ENCODE measurements around the gene TCERG1L.

- TF ChIP-seq REST (IDR thresholded peaks at IDR 0.05; ENCODE audit: insufficient read depth in 1 of 2, low read depth in 2 of 2, low read length in 2 of 2) (no peak), POLR2AphosphoS5 (IDR thresholded peaks at IDR 0.05; ENCODE audit: low read depth, low read length) (no peak), SIN3A (IDR thresholded peaks at IDR 0.05; ENCODE audit: borderline replicate concordance, insufficient read depth, low read length) (no peak)
Observed at GRCh38 chr10:131240691-131241090, 70.8 kb downstream of the TCERG1L start.
